Breast epithelium (tissue), 4 donors: ENCODE data around the gene ITGA3. TPM values are rescaled to one million over a fixed set of nuclear protein-coding genes. Genes with fewer than 3 reads are reported as not detected.

Experiments
- DNase-seq, 2 donors: peaks; one replicate each; pipeline ENCODE4 v3.0.0-alpha.2; 2019; ENCODE audit warnings: low spot score in 2 of 2
- H3K27ac ChIP-seq, 2 donors: fragments of 200-600 bp; sonication (generic) in 1 of 2; one replicate each; pipeline ENCODE4 v1.5.1; 2016 to 2019; ENCODE audit warnings: mild to moderate bottlenecking in 1 of 2
- H3K27me3 ChIP-seq, 2 donors: fragments of 200-600 bp; sonication (generic) in 1 of 2; one replicate each; pipeline versions ENCODE4 v1.5.1 to v1.6.0; 2017 to 2019; ENCODE audit warnings: control low read depth in 1 of 2, mild to moderate bottlenecking in 1 of 2
- H3K36me3 ChIP-seq: fragments of 200-600 bp; one replicate; pipeline ENCODE4 v1.5.1; 2019
- H3K4me1 ChIP-seq, 2 donors: fragments of 200-600 bp; sonication (generic); one replicate each; pipeline ENCODE4 v1.5.1; 2016 to 2019; ENCODE audit warnings: control low read depth in 1 of 2
- H3K4me3 ChIP-seq, 3 donors: fragments of 200-600 bp; sonication (generic); 1 replicate in 2 of 3; 2 replicates in 1 of 3; pipeline ENCODE4 v1.5.1; 2016 to 2019; ENCODE audit warnings: mild to moderate bottlenecking in 3 of 3, moderate library complexity in 2 of 3
- H3K9me3 ChIP-seq, 2 donors: fragments of 200-600 bp; sonication (generic) in 1 of 2; one replicate each; pipeline ENCODE4 v1.5.1; 2016 to 2019; ENCODE audit warnings: control low read depth in 1 of 2
- CTCF ChIP-seq, 3 donors: fragments of 450-650 bp; IDR thresholded peaks; one replicate each; pipeline ENCODE4 v1.5.1; 2016 to 2017; ENCODE audit warnings: antibody characterized with exemption in 3 of 3, mild to moderate bottlenecking in 3 of 3, moderate library complexity in 3 of 3
- POLR2A ChIP-seq: fragments of 450-650 bp; IDR thresholded peaks from one replicate; pipeline ENCODE4 v1.6.1; 2016; ENCODE audit warnings: antibody characterized with exemption, mild to moderate bottlenecking, moderate library complexity
- POLR2AphosphoS5 ChIP-seq, 3 donors: sonication (generic); formaldehyde crosslinking; IDR thresholded peaks; one replicate each; pipeline ENCODE4 v1.6.1; 2017; ENCODE audit warnings: antibody characterized with exemption in 3 of 3
- intact Hi-C: fragments of 100-400 bp; cut with DNase I; formaldehyde crosslinking; loops from one replicate; pipeline ENCODE4 v1.15.1; 2023; ENCODE audit warnings: low total_unique reads
- total RNA-seq, 3 donors: library from RNA; depleted of rRNA; stranded (reverse); fragments of >200 nt; gene quantifications; one replicate each; pipeline ENCODE4 v1.1.0, GENCODE V29; 2016

Gene ITGA3
- total RNA-seq, 3 donors from 2014 or later: 10.6 to 67.6 (median 48.5) TPM

- peak in 2 of 3 donors; percentile 26 to 30 for TF ChIP-seq POLR2AphosphoS5 (IDR thresholded peaks at IDR 0.05)
- no peak for TF ChIP-seq POLR2A
- peak overlapping the region in 1 of 3 donors; percentile 59 for H3K4me3 ChIP-seq
- peaks cover 10 to 14% of the 10 kb centered on the region in 2 donors for H3K4me1 ChIP-seq
- H3K27ac ChIP-seq: peak overlapping the region; percentile 80 to 82
- no peaks in the 10 kb centered on the region for H3K36me3 ChIP-seq
- H3K27me3 ChIP-seq: no peaks in the 10 kb centered on the region
- peak; percentile 62 to 90 for DNase-seq
- intact Hi-C loops: loop anchor here (5.0 kb wide), 1 partner anchor 34 kb away; no protein-coding TSS in a partner anchor
- no peaks in the 10 kb centered on the region for H3K9me3 ChIP-seq
These were observed 27.8 kb upstream of the ITGA3 start for GRCh38 chr17:50027881-50028735.

GRCh38 chr17:50028736-50029120 is 27.2 kb upstream of the ITGA3 start:
- Histone ChIP-seq H3K27ac (peak overlapping the region; percentile 80 to 82), H3K27me3 (no peaks in the 10 kb centered on the region), H3K4me3 (no peak overlapping the region), H3K36me3 (no peaks in the 10 kb centered on the region), H3K9me3 (no peaks in the 10 kb centered on the region), H3K4me1 (peaks cover 10 to 14% of the 10 kb centered on the region in 2 donors)
- intact Hi-C loops: loop anchor here (5.0 kb wide), 1 partner anchor 34 kb away; no protein-coding TSS in a partner anchor
- no peak for TF ChIP-seq POLR2AphosphoS5 (IDR thresholded peaks at IDR 0.05)
- TF ChIP-seq CTCF (IDR thresholded peaks at IDR 0.05): no peak
- TF ChIP-seq POLR2A: no peak
- no peak for DNase-seq

- intact Hi-C loops: loop anchor here (5.0 kb wide), 1 partner anchor 33 kb away; no protein-coding TSS in a partner anchor
- DNase-seq: no peak
- peak overlapping the region in 1 of 2 donors; percentile 82 for H3K27ac ChIP-seq
- H3K36me3 ChIP-seq: no peaks in the 10 kb centered on the region
- no peaks in the 10 kb centered on the region for H3K9me3 ChIP-seq
- no peak overlapping the region for H3K4me3 ChIP-seq
- TF ChIP-seq POLR2AphosphoS5 (IDR thresholded peaks at IDR 0.05) (no peak), POLR2A (no peak)
- H3K4me1 ChIP-seq: peaks cover 10 to 14% of the 10 kb centered on the region in 2 donors
- no peaks in the 10 kb centered on the region for H3K27me3 ChIP-seq
These were observed 26.7 kb upstream of the ITGA3 start for GRCh38 chr17:50029185-50029584.

GRCh38 chr17:50033316-50033715 is 22.6 kb upstream of the ITGA3 start:
- DNase-seq: no peak
- Histone ChIP-seq H3K9me3 (no peaks in the 10 kb centered on the region), H3K36me3 (no peaks in the 10 kb centered on the region), H3K27ac (no peak overlapping the region), H3K27me3 (no peaks in the 10 kb centered on the region), H3K4me3 (no peak overlapping the region), H3K4me1 (peaks cover 0 to 2% of the 10 kb centered on the region in 2 donors)
- TF ChIP-seq POLR2A (no peak), CTCF (IDR thresholded peaks at IDR 0.05) (no peak), POLR2AphosphoS5 (IDR thresholded peaks at IDR 0.05) (no peak)
- intact Hi-C loops: no loop called here

DNA sequence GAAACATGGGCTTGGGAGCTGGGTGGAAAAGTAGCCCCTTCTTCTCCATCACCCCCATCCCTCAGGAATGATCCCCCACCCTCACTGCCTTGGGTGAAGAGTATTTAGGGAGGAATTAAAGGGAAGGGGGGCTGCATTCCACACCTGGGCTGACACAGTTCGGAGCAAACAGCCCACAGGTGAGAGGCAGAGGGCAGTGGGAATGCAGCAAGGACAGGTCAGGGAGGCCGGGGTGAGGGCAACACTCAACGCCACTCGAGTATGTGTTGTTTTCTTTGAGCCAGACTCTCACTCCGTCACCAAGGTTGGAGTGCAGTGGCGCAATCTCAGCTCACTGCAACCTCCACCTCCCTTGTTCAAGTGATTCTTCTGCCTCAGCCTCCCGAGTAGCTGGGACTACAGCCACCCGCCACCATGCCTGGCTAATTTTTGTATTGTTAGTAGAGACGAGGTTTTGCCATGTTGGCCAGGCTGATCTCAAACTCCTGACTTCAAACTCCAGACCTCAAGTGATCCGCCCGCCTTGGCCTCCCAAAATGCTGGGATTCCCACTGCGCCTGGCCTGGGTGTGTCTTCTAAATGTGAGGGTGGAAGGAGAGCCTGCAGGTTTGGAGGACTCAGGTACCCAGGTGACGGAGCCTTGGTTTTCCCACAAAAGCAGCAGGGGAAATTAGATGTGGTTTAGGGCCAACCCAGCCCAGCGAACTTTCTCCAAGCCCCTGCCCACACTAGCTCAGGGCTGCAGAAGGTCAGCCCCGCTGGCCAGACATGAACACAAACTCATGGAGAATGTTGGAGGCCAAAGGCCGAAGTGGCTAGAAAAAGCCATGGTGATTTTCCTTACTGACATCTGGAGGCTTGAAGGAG is 21.2 kb upstream of the ITGA3 start:
- intact Hi-C loops: loop anchor here (2.0 kb wide), 1 partner anchor 44 kb away; no protein-coding TSS in a partner anchor
- no peaks in the 10 kb centered on the region for H3K27me3 ChIP-seq
- no peak for DNase-seq
- H3K9me3 ChIP-seq: no peaks in the 10 kb centered on the region
- H3K36me3 ChIP-seq: no peaks in the 10 kb centered on the region
- H3K4me3 ChIP-seq: no peak overlapping the region
- no peak for TF ChIP-seq POLR2AphosphoS5 (IDR thresholded peaks at IDR 0.05)
- no peak for TF ChIP-seq CTCF (IDR thresholded peaks at IDR 0.05)
- no peak for TF ChIP-seq POLR2A
- H3K27ac ChIP-seq: peak overlapping the region; percentile 51 to 52
- H3K4me1 ChIP-seq: no peaks in the 10 kb centered on the region
